ENCODE results near the gene IGSF3.
A peak's percentile ranks its signal among the peaks of the same experiment; 100 is the strongest.
"Not testable (repeated sequence)": the region's sequence is repeated elsewhere in the genome, so short reads cannot be mapped to it uniquely, and the experiment has no call there.

Gene IGSF3

GRCh38 chr1:116591006-116591950, 76.3 kb downstream of the IGSF3 start:
- H3K36me3 Mint-ChIP-seq, H3K4me1 Mint-ChIP-seq, H3K4me3 Mint-ChIP-seq, H3K27ac Mint-ChIP-seq, H3K27me3 Mint-ChIP-seq, H3K9me3 Mint-ChIP-seq: not testable (repeated sequence)

GRCh38 chr1:116590359-116591005, 77.1 kb downstream of the IGSF3 start:
- H3K4me1 Mint-ChIP-seq, H3K27ac Mint-ChIP-seq, H3K9me3 Mint-ChIP-seq, H3K36me3 Mint-ChIP-seq, H3K27me3 Mint-ChIP-seq, H3K4me3 Mint-ChIP-seq: not testable (repeated sequence)

GRCh38 chr1:116589101-116589735, 78.3 kb downstream of the IGSF3 start:
- not testable (repeated sequence) for H3K36me3 Mint-ChIP-seq, H3K4me1 Mint-ChIP-seq, H3K27ac Mint-ChIP-seq, H3K9me3 Mint-ChIP-seq, H3K27me3 Mint-ChIP-seq, H3K4me3 Mint-ChIP-seq

- no peak overlapping the region for H3K4me3 Mint-ChIP-seq
- no peaks in the 10 kb centered on the region for H3K9me3 Mint-ChIP-seq
- H3K4me1 Mint-ChIP-seq: no peaks in the 10 kb centered on the region
- H3K27ac Mint-ChIP-seq: peak overlapping the region; percentile 9
- H3K27me3 Mint-ChIP-seq: peaks cover 1% of the 10 kb centered on the region
- no peaks in the 10 kb centered on the region for H3K36me3 Mint-ChIP-seq
Observed at GRCh38 chr1:116587501-116588227, 79.9 kb downstream of the IGSF3 start.

- Mint-ChIP-seq H3K27ac (no peak overlapping the region), H3K27me3 (peaks cover 1% of the 10 kb centered on the region), H3K9me3 (no peaks in the 10 kb centered on the region), H3K4me1 (no peaks in the 10 kb centered on the region), H3K4me3 (no peak overlapping the region), H3K36me3 (no peaks in the 10 kb centered on the region)
Observed at GRCh38 chr1:116586741-116587143, 80.8 kb downstream of the IGSF3 start.

GRCh38 chr1:116585886-116586285, 81.6 kb downstream of the IGSF3 start:
- Mint-ChIP-seq H3K9me3 (no peaks in the 10 kb centered on the region), H3K27ac (no peak overlapping the region), H3K4me1 (no peaks in the 10 kb centered on the region), H3K27me3 (peaks cover 1% of the 10 kb centered on the region), H3K4me3 (no peak overlapping the region), H3K36me3 (no peaks in the 10 kb centered on the region)

GRCh38 chr1:116581323-116581885, 86.1 kb downstream of the IGSF3 start:
- Mint-ChIP-seq H3K27ac (no peak overlapping the region), H3K27me3 (peaks cover 2% of the 10 kb centered on the region), H3K9me3 (no peaks in the 10 kb centered on the region), H3K36me3 (no peaks in the 10 kb centered on the region), H3K4me3 (no peak overlapping the region), H3K4me1 (no peaks in the 10 kb centered on the region)

- peaks cover 2% of the 10 kb centered on the region for H3K27me3 Mint-ChIP-seq
- H3K4me3 Mint-ChIP-seq: no peak overlapping the region
- H3K4me1 Mint-ChIP-seq: no peaks in the 10 kb centered on the region
- H3K9me3 Mint-ChIP-seq: no peaks in the 10 kb centered on the region
- no peaks in the 10 kb centered on the region for H3K36me3 Mint-ChIP-seq
- H3K27ac Mint-ChIP-seq: no peak overlapping the region
Observed at GRCh38 chr1:116580446-116581322, 86.8 kb downstream of the IGSF3 start.

- H3K36me3 Mint-ChIP-seq: no peaks in the 10 kb centered on the region
- H3K27ac Mint-ChIP-seq: no peak overlapping the region
- no peak overlapping the region for H3K4me3 Mint-ChIP-seq
- peaks cover 2% of the 10 kb centered on the region for H3K27me3 Mint-ChIP-seq
- no peaks in the 10 kb centered on the region for H3K4me1 Mint-ChIP-seq
- H3K9me3 Mint-ChIP-seq: no peaks in the 10 kb centered on the region
Observed at GRCh38 chr1:116579259-116579875, 88.2 kb downstream of the IGSF3 start.

- Mint-ChIP-seq H3K4me3 (no peak overlapping the region), H3K9me3 (no peaks in the 10 kb centered on the region)
Observed at GRCh38 chr1:116578581-116578980, 89.0 kb downstream of the IGSF3 start.

GRCh38 chr1:116577759-116578314, 89.7 kb downstream of the IGSF3 start:
- H3K27me3 Mint-ChIP-seq: peaks cover 1% of the 10 kb centered on the region
- no peak overlapping the region for H3K27ac Mint-ChIP-seq
- H3K36me3 Mint-ChIP-seq: no peaks in the 10 kb centered on the region
- no peaks in the 10 kb centered on the region for H3K9me3 Mint-ChIP-seq
- no peaks in the 10 kb centered on the region for H3K4me1 Mint-ChIP-seq
- no peak overlapping the region for H3K4me3 Mint-ChIP-seq

More at GRCh38 chr1:116578581-116578980, 89.0 kb downstream of the IGSF3 start:
- no peaks in the 10 kb centered on the region for H3K4me1 Mint-ChIP-seq
- H3K27me3 Mint-ChIP-seq: peaks cover 1% of the 10 kb centered on the region
- H3K36me3 Mint-ChIP-seq: no peaks in the 10 kb centered on the region
- H3K27ac Mint-ChIP-seq: no peak overlapping the region

GRCh38 chr1:116574581-116575291, 92.8 kb downstream of the IGSF3 start:
- no peak overlapping the region for H3K27ac Mint-ChIP-seq
- no peaks in the 10 kb centered on the region for H3K36me3 Mint-ChIP-seq
- peaks cover 1% of the 10 kb centered on the region for H3K27me3 Mint-ChIP-seq
- H3K4me1 Mint-ChIP-seq: peaks cover 11% of the 10 kb centered on the region
- H3K4me3 Mint-ChIP-seq: no peak overlapping the region
- no peaks in the 10 kb centered on the region for H3K9me3 Mint-ChIP-seq

GRCh38 chr1:116573431-116574095, 94.0 kb downstream of the IGSF3 start:
- Mint-ChIP-seq H3K27ac (no peak overlapping the region), H3K4me1 (peaks cover 21% of the 10 kb centered on the region), H3K9me3 (no peaks in the 10 kb centered on the region), H3K4me3 (no peak overlapping the region), H3K36me3 (no peaks in the 10 kb centered on the region), H3K27me3 (peaks cover 1% of the 10 kb centered on the region)
